ENCODE data around the gene CMTM5.

CMTM5 gene

DNA sequence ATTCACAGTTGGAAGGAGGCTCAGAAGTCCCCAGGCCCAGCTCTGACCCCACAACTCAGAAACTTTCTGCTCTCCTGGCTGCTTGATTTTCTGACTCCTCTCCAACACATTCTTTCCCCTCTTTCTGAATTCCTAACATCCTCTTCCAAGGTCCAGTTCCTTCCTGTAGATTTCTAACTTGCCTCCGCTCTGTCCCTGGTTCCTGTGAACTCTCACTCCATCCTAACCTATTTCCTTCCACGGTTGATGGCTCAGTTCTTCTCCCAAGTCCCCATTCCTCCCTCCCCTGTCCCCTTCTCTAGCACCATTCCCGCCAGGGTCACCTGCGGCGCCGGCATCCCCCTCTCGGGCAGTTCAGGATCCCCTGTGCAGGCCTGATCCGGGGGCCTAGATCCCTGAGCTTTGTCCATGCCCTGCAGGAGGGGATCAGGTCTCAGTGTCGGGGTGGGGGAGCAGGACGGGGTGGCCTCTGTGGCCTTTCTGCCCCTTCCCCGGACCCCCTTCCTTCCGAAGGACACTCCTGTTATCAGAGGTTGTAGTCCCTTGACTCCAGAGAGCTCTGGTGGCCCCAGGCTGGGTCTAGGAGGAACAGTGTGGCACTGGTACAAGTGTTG, 18.2 kb upstream of the CMTM5 start:
- no peak for DNase-seq

DNA sequence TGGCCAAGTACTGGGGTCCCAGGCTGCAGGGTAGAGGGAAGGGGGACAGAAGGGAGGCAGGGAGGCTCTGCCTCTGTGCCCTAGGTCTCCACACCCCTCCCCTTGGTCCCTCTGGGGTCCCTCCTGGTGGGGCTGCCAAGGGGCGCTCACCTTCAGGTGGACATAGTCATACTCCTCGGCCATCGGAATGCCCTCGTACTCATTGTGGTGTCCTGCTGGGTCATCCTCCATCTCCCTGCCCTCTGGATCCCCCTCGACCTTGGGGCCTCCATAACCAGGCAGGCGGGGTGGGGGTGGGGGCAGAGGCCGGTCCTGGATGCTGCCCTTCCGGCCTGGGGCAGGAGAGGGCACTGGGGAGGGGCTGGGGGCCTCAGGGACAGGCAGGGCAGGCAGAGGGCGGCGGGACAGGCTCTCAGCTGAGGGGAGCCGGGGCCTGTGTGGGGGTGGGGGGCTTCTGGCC, 17.6 kb upstream of the CMTM5 start:
- DNase-seq, result no peak

DNA sequence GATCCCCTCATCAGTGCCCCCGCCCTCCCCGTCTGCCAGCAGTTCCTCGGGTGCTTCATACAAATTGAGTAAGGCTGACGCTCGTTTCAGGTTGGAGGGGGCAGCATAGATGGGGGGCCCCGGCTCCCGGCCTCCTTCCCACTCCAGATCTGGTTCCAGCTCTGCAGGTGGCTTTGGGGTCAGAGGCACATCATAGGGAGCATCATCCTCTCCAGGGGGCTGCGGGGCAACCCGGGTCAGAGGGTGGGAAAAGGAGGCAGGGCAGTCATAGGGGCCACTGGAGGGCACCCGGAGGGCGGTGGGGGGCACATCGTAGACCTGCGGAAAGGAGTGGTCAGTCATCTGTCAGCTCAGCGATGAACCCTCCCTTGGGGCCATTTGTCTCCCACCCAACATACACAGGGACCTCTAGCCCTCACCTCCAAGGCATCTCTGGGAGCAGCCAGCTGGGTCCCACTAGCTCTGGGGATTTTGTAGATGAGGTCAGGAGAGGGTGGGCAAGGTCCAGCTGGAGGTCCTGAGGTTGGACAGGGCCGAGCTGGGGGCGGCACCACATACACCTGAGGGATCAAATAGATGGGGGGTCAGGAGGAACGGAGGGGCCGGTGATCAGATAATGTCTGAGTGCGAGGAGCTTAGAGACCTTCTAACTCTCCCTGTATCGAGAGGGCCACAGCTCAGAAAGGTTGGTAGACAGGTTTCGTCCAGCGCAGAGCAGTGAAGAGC, 17.0 kb upstream of the CMTM5 start:
- no peak for DNase-seq

DNA sequence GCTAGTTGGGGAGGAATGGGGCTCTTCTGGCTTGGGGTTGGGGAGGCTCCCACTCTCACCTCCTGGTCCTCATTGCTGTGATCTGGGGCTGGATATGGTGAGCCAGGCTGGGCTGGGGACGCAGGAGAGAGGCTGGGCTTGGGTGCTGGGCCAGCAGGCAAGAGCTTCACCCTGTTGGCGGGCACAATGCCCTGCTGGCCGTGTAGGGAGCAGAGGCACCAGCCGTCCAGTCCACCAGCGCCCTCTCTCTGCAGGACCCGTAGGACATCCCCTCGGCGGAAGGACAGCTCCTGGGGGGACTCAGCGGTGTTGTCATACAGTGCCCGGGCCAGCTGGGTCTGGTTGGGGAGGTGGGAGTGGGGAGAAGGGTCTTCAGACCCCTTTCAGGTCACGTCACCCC, 16.4 kb upstream of the CMTM5 start:
- no peak for DNase-seq

DNA sequence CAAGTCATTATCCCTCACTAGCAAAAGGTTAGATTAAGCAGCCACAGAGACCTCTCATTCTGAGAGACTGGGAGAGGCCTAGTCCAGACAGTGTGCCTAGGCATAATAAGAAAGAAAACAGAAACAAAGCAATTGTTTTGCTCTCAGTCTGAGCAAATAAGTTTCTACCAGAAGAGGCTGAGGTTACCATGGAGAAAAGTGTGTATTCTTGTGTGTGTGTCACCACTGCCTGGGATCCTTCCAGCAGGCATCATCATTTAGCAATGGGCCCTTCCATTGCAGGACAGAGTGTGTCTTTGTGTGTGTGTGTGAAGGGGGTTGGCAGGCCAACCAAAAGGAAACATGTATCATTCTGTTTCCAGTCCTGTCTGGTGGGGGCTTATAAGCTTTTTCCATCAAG, 15.5 kb upstream of the CMTM5 start:
- DNase-seq, result no peak

DNA sequence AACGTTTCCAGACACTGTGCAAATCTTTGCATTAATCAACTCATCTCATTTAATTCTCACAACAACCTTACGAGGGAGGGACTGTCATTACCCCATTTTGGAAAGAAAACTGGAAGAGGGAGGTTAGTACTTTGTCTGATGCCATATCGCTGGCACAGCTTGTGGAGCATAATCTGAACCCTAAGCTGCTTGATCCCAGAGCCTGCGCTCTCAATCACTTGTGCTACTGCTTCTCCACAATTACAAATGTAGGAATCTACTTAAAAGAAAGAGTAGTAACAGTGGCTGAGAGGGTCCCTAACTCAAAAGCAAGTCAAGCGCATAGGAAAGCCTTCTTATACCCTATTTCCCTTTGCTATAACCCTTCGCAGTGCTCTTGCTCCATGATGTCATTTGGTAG, 15.1 kb upstream of the CMTM5 start:
- DNase-seq, result no peak

DNA sequence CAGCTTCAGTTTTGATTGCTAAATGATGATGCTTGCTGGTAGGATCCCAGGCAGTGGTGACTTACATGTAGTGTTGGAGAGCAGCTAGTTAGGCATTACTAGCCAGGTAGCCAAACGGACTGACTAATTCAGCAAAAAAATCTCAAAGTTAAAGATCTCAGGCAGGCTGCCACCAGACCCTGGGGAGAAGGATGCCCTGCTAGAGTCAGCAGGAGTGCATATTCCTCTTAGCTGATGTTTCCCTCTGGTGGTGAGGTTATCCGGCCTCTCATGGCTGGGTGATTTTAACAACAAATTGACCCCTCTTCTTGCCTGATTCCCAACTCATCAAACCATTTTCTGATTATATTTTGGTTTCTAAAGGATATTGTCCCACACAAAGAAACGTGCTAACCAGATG, 14.6 kb upstream of the CMTM5 start:
- DNase-seq, result no peak

DNA sequence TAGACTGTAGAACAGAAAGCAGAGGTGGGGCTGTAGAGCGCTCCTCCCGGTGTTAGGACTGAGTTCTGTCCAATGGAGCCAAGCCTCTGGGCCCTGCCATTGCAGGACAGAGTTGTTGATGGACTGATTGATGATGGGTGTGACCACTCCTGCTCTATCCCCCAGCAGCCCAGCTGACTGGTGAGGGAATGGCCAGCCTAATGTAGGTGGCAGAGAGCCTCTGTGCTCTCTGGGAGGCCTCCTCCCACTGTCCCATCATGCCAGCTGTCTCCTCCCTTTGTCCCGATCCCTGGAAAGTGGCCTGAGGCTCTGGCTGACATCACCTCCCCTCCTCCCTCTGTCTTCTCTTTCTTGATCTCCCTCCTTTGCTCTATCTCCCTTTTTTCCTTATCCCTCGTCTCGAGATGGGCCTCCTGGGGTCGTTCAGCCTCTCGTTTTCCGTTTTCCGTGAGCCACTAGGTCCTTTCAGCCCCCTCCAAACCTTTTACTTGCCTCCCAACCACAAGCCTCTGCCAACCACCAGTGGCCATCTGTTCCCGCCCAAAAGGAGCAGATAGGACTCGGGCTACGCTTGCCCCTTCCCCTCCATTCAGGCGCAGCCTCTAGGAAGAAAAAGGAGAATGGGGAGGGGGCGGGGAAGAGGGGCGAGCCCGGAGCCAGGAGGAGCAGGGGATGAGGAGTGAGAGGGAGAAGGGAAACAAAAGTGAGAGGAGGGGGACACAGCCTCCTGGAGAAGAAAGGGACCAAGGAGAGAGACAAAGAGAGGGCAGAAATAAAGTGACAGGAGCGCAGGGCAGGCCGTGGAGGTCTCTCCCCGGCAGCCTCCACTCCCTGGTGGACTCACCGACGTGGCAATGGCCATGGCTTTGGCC, 12.4 kb upstream of the CMTM5 start:
- DNase-seq, result no peak

DNA sequence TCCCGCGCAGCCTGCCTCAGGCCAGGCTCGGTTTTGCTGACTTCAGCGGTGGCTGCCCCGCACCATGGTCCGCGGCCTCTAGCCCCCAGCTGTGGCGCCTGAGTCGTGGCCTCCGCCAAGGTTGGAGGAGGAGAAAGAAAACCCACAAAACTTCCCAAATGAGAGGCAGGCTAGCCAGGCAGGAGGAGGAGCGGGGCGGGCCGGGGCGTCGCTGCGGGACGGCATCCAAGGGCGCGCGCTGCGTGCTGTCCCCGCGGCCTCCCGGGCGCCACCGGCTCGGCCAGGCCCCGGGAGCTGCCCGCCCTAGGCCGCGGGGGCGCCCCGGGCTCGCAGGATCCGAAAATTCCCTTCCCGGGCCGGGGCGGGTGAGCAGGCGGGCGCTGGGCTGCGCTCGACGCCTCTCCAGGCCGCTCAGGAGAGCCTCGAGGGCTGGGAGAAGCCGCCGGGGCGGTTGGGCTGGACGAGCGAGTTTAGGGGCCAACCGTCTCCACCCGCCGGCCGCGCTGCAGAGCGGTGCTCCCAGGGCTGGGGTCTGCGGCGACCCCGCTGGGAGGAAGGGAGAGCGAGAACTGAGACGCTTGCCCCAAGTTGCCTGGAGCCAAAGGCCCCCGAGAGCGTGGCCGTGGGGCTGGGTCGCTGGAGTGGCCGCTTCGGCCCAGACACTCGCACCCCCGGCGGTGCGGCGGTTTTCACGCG, 11.7 kb upstream of the CMTM5 start, which contains the start of gene EFS:
EFS (minus strand) TSS at position 137 of the 696 bp plus-strand sequence. CDS start 147 bp downstream, outside the sequence.
- DNase-seq, result no peak

DNA sequence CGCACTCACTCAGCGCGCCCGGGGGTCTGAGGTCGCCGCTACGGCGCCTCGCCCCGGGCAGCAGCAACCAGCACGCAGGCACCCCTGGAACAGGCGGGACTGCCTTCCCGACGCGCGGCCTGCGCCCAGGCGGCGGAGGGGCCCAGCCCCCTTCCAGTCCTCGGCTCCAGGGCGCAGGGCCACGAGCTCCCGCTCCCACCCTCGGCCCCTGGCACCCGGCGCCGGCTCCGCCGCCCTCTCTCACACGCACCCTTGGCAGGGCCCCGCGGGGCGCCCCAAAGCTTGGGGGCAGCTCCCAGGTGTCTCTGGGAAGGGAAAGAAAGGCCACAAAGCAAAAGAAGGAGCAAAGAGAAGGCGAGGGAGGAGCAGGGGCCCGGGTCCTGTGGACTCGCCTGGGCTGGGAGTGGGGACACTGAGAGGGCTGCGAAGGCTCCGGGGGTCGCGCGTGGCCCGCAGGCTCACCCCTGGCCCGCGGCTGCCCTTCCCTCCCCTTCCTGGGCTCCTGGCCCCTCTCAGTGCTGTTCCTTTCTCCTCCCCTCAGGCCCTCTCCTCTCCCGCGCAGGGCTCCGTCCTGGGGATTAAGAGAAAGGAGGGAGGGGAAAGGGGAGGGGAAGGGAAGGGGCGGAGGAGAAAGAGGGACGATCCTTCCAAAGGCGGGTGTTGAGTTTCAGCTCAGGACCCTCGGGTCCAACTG, 11.0 kb upstream of the CMTM5 start:
- DNase-seq, result no peak

DNA sequence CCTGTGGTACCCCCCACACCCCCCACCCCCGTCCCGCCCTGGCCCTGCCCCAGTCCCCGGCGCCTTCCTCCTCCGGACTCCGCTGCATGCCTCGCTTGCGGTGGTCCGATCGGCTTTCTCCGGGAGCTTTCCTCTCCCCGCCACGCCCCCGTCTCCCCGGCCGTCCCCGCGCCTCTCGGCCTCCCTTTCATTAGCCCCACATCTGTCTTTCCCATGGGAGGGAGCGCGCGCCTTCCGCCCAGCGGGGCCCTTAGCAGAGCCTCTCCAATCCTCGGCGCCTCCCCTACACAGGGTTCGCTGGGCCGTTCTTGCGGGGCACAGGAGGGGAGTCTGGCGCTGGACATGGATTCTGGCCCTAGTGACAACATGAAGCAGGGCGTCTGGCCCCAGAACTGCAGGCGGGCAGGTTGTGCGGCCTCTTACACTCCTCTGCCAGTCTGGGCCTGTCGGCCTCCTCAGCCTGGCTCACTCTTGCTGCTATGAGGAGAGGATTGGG, 10.4 kb upstream of the CMTM5 start:
- no peak for DNase-seq

DNA sequence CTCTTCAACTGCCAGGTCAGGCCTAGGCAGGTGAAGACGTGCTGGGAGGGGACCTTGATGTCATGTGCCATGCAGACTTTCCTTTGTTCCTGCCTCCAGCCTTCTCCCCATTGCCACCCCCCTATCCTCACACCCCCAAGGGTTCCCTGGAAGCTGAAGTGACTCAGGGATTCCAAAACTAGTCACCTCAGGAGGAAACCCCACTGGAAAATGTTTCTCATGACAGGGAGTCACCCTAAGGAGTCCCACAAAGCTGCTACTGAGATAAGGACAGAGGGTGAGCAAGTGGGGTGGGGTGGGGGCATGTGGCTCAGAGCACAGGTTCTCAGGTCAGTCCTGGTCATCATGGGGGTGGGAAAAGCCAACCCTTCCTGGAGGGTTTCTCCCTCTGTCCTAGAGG, 6.6 kb upstream of the CMTM5 start:
- DNase-seq, result no peak

DNA sequence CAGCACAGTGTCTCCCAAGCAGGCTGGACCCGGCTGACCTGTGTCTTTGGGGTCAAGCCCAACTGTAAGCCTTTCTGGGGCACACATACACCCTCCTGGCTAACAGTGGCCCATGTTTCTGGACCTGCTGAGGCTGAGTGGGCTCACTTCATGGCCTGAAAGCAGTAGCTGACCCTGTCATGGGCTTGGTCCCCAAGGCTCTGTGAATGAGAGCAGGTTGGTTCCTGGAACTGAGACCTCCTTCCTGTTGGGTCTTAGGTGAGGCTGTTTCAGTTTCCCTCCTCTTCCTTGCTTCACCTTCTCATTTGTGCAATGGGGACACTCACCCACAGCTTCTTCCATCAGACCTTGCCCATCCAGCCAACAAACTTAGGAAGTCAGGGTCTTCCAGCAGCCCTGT, 5.0 kb upstream of the CMTM5 start:
- no peak for DNase-seq

DNA sequence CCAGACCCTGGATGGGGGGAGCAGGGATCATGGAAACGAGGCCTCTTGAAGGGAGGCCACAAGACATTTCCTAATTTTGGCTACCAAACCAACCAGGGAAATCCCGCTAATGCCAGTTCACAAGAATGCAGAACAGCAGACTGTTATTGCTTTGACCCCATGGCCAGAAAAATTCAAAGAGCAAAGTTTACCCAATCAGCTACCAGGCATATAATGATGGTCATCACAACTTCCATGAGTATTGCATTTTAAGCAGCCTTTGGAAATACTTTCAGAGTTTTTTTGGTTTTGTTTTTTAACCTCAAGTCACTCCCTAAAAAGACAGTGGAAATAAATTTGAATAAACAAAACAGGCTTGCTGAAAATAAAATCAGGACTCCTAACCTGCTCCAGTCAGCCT, 4.3 kb upstream of the CMTM5 start, which contains the start of gene IL25:
IL25 (plus strand) TSS at position 301 of the 400 bp plus-strand sequence.
- DNase-seq, result no peak

DNA sequence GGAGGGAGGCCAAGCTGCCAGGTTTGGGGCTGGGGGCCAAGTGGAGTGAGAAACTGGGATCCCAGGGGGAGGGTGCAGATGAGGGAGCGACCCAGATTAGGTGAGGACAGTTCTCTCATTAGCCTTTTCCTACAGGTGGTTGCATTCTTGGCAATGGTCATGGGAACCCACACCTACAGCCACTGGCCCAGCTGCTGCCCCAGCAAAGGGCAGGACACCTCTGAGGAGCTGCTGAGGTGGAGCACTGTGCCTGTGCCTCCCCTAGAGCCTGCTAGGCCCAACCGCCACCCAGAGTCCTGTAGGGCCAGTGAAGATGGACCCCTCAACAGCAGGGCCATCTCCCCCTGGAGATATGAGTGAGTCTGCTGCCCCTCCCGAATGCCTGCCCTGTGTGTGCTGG, 3.8 kb upstream of the CMTM5 start:
- DNase-seq, result no peak

DNA sequence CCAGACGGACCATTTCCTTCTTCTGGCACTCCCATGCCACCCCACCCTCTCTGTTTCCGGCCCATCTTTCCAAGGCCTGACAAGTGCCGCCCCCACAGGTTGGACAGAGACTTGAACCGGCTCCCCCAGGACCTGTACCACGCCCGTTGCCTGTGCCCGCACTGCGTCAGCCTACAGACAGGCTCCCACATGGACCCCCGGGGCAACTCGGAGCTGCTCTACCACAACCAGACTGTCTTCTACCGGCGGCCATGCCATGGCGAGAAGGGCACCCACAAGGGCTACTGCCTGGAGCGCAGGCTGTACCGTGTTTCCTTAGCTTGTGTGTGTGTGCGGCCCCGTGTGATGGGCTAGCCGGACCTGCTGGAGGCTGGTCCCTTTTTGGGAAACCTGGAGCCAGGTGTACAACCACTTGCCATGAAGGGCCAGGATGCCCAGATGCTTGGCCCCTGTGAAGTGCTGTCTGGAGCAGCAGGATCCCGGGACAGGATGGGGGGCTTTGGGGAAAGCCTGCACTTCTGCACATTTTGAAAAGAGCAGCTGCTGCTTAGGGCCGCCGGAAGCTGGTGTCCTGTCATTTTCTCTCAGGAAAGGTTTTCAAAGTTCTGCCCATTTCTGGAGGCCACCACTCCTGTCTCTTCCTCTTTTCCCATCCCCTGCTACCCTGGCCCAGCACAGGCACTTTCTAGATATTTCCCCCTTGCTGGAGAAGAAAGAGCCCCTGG, 1.2 kb upstream of the CMTM5 start:
- no peak for DNase-seq

DNA sequence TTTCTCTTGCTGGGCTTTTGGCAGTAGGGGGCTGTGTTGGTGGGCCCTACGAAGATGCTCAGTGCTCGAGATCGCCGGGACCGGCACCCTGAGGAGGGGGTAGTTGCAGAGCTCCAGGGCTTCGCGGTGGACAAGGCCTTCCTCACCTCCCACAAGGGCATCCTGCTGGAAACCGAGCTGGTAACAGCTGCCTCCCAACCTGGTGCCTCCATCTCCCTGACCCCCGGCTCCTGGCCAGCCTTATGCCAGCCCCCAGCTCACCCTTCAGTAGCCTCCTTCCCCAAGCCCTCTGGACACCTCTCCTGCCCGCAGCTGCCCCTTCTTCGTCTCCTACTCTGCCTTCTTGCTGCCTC, 328 bp downstream of the CMTM5 start:
- no peak for DNase-seq

DNA sequence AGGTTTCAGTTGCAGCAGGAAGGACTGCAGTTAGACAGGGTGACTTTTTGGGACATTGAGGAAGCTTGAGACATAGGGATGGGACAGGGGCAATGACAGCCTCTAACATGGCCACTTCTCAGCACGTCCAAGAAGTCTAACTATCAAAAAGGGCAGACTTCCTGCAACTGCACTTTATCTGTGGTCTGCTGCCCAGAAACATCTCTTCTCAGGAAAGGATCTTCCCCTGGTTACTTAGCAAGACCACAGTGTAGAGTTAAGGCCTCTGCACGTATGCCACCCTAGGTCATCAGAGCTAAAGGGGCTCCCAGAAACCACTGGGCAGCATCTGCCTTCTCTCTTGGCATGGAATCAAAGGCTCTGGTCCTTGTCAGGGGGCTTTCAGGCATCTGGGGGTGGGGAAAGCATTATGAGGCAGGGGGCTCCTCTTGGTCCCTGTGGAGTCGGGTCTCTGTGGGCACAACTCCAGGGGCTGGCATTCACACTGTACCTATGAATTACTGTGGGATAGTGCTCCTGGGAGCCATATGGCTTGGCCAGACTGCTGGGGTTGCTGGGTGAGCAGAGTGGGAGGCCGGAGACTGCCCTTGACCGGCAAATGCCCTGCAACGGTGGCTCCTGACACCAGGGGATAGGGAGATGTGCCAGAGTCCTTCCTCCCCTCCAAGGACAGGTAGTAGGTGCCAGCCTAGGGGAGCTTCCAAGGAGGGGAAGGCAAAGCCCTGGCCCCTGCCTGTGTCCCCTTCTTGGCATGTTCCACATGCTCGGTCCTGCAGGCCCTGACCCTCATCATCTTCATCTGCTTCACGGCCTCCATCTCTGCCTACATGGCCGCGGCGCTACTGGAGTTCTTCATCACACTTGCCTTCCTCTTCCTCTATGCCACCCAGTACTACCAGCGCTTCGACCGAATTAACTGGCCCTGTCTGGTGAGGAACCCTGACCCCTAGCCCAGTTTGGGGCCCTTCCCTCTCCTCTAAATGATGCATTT, 1.0 kb downstream of the CMTM5 start:
- no peak for DNase-seq

DNA sequence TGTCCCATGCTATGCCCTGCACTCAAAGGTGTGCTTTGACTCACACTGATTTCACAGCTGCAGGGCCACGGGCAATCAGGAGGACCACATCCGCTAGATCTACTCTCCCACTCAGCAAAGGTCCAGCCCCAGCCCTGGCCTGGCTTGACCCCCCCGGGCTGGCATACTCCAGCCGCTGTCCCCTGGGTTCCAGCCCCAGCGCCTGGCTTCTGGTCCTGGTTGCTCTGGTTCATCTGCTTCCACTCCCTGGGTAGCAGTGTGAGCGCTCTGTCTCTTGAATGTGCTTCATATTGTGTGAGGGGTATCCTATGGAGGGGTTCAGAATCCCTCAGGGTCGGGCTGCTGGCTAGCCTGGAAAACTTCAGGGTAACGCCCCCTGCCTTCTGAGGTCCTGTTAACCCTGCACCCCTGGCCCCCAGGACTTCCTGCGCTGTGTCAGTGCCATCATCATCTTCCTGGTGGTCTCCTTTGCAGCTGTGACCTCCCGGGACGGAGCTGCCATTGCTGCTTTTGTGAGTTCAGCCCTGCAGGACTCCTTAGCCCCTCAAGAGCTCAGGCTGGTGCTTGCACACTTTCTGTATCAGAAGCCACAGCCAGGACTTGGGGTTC, 1.9 kb downstream of the CMTM5 start:
- DNase-seq, result no peak

Data from SW 1271 (cell line).